Jurkat, Clone E6-1 (cell line): Measurements from ENCODE around the gene GNS.
"Not testable (repeated sequence)": the region's sequence is repeated elsewhere in the genome, so short reads cannot be mapped to it uniquely, and the experiment has no call there.

Experiments
- DNase-seq: peaks from one replicate; pipeline ENCODE4 v3.0.0-alpha.2; 2011; ENCODE audit warnings: low read depth, low spot score
- H3K4me3 ChIP-seq: 2 replicates; pipeline ENCODE4 v1.5.1; 2011; ENCODE audit warnings: mild to moderate bottlenecking, low read length, control low read depth, moderate library complexity

GNS gene

GRCh38 chr12:64707926-64708325, 51.3 kb downstream of the GNS start:
- DNase-seq = no peak
- H3K4me3 ChIP-seq = no peak overlapping the region

GRCh38 chr12:64707362-64707761, 51.8 kb downstream of the GNS start:
- DNase-seq = no peak
- no peak overlapping the region for H3K4me3 ChIP-seq

GRCh38 chr12:64706857-64707256, 52.3 kb downstream of the GNS start:
- DNase-seq = no peak
- H3K4me3 ChIP-seq = no peak overlapping the region

GRCh38 chr12:64706306-64706705, 52.9 kb downstream of the GNS start:
- H3K4me3 ChIP-seq = no peak overlapping the region
- no peak for DNase-seq

- no peak overlapping the region for H3K4me3 ChIP-seq
- DNase-seq = peak; percentile 48
Measured at GRCh38 chr12:64701283-64701682, 57.9 kb downstream of the GNS start.

- DNase-seq = no peak
- H3K4me3 ChIP-seq = no peak overlapping the region
Measured at GRCh38 chr12:64700532-64700931, 58.7 kb downstream of the GNS start.

- no peak overlapping the region for H3K4me3 ChIP-seq
- DNase-seq = no peak
Measured at GRCh38 chr12:64699504-64700115, 59.6 kb downstream of the GNS start.

- H3K4me3 ChIP-seq = no peak overlapping the region
- no peak for DNase-seq
Measured at GRCh38 chr12:64696080-64696741, 63.0 kb downstream of the GNS start.

- DNase-seq = no peak
- H3K4me3 ChIP-seq = no peak overlapping the region
Measured at GRCh38 chr12:64695550-64695949, 63.7 kb downstream of the GNS start.

- DNase-seq = no peak
- no peak overlapping the region for H3K4me3 ChIP-seq
Measured at GRCh38 chr12:64694130-64695040, 64.8 kb downstream of the GNS start.

- DNase-seq = no peak
Measured at GRCh38 chr12:64691795-64692583, 67.2 kb downstream of the GNS start.

GRCh38 chr12:64691227-64691794, 67.9 kb downstream of the GNS start:
- DNase-seq = no peak
- H3K4me3 ChIP-seq = no peak overlapping the region

More at GRCh38 chr12:64691795-64692583, 67.2 kb downstream of the GNS start:
- no peak overlapping the region for H3K4me3 ChIP-seq

- not testable (repeated sequence) for DNase-seq, H3K4me3 ChIP-seq
Measured at GRCh38 chr12:64690236-64690635, 69.0 kb downstream of the GNS start.

- DNase-seq = no peak
- H3K4me3 ChIP-seq = no peak overlapping the region
Measured at GRCh38 chr12:64688715-64689114, 70.5 kb downstream of the GNS start.

- H3K4me3 ChIP-seq = no peak overlapping the region
- DNase-seq = no peak
Measured at GRCh38 chr12:64688219-64688618, 71.0 kb downstream of the GNS start.

- DNase-seq = no peak
- H3K4me3 ChIP-seq = no peak overlapping the region
Measured at GRCh38 chr12:64687816-64688215, 71.4 kb downstream of the GNS start.

- H3K4me3 ChIP-seq = no peak overlapping the region
- DNase-seq = no peak
Measured at GRCh38 chr12:64685605-64686004, 73.6 kb downstream of the GNS start.

- DNase-seq = no peak
Measured at GRCh38 chr12:64685050-64685449, 74.2 kb downstream of the GNS start.

More at GRCh38 chr12:64685050-64685449, 74.2 kb downstream of the GNS start:
- H3K4me3 ChIP-seq = no peak overlapping the region
